Fibroblast of lung (primary cell): ENCODE data around the gene DMP1.

Experiments
- EZH2 ChIP-seq: IDR thresholded peaks from 2 replicates; pipeline ENCODE4 v1.5.1; 2012; ENCODE audit warnings: low read length, control low read depth, mild to moderate bottlenecking; ENCODE audit errors: missing control alignments
- TF ChIP-seq, protein P1 (sequence below), 2 donors: IDR thresholded peaks in 1 of 2; conservative IDR thresholded peaks in 1 of 2; 1 replicate in 1 of 2; 2 replicates in 1 of 2; pipeline ENCODE4 v1.5.1; 2011 to 2012; ENCODE audit warnings: low read length in 2 of 2, control low read depth in 1 of 2, inconsistent platforms in 1 of 2, low read depth in 1 of 2, mild to moderate bottlenecking in 1 of 2

DNA sequence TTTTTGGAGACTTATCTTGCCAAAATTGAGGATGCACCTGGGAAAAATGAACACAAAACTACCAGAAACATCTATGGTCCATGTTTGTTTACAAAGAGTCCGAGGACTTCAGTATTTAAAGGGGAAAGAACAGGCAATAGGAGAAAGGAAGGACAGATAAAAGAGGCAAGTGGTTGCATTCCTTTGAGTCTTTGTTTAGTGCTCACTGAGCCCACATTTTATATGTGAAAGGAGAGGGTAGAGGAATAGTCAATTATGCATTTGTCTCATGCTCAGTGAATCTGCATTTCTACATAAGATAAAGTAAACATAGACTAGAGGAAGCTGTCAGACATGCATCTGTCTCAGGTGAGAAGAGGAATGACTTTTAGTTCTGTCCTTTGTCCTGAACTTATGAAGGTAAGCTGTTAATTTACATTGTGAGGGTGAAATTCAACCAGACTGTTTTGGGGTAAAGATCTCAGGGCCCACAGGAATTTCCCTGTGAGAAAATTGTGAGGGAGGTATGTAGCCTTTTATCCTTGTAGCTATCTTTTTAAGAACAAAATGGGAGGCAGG is 4.5 kb downstream of the DMP1 start:
- no peak for TF ChIP-seq EZH2
- TF ChIP-seq, protein P1, sequence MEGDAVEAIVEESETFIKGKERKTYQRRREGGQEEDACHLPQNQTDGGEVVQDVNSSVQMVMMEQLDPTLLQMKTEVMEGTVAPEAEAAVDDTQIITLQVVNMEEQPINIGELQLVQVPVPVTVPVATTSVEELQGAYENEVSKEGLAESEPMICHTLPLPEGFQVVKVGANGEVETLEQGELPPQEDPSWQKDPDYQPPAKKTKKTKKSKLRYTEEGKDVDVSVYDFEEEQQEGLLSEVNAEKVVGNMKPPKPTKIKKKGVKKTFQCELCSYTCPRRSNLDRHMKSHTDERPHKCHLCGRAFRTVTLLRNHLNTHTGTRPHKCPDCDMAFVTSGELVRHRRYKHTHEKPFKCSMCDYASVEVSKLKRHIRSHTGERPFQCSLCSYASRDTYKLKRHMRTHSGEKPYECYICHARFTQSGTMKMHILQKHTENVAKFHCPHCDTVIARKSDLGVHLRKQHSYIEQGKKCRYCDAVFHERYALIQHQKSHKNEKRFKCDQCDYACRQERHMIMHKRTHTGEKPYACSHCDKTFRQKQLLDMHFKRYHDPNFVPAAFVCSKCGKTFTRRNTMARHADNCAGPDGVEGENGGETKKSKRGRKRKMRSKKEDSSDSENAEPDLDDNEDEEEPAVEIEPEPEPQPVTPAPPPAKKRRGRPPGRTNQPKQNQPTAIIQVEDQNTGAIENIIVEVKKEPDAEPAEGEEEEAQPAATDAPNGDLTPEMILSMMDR (conservative IDR thresholded peaks at IDR 0.05 in 1 of 2, IDR thresholded peaks at IDR 0.05 in 1 of 2; ENCODE audit: low read depth in 1 of 2, low read length in 2 of 2), result no peak
